Fibroblast of lung (primary cell): ENCODE measurements around the gene UPK3B.
"Not testable (repeated sequence)": the region's sequence is repeated elsewhere in the genome, so short reads cannot be mapped to it uniquely, and the experiment has no call there.

Experiments
- CTCF ChIP-seq, 2 donors: IDR thresholded peaks in 1 of 2; conservative IDR thresholded peaks in 1 of 2; 1 replicate in 1 of 2; 2 replicates in 1 of 2; pipeline ENCODE4 v1.5.1; 2011 to 2012; ENCODE audit warnings: low read length in 2 of 2, control low read depth in 1 of 2, inconsistent platforms in 1 of 2, low read depth in 1 of 2, mild to moderate bottlenecking in 1 of 2
- EZH2 ChIP-seq: IDR thresholded peaks from 2 replicates; pipeline ENCODE4 v1.5.1; 2012; ENCODE audit warnings: low read length, control low read depth, mild to moderate bottlenecking; ENCODE audit errors: missing control alignments

- not testable (repeated sequence) for TF ChIP-seq CTCF (conservative IDR thresholded peaks at IDR 0.05 in 1 of 2, IDR thresholded peaks at IDR 0.05 in 1 of 2; ENCODE audit: low read depth in 1 of 2, low read length in 2 of 2); EZH2
Observed at GRCh38 chr7:76511911-76512885, 1.8 kb downstream of the UPK3B start.
